ENCODE results near the gene NPAS2. TPM values are rescaled to one million over a fixed set of nuclear protein-coding genes. Genes with fewer than 3 reads are reported as not detected.

NPAS2 gene
- total RNA-seq, 1 donor from 2014 or later, result 11.0 TPM

DNA sequence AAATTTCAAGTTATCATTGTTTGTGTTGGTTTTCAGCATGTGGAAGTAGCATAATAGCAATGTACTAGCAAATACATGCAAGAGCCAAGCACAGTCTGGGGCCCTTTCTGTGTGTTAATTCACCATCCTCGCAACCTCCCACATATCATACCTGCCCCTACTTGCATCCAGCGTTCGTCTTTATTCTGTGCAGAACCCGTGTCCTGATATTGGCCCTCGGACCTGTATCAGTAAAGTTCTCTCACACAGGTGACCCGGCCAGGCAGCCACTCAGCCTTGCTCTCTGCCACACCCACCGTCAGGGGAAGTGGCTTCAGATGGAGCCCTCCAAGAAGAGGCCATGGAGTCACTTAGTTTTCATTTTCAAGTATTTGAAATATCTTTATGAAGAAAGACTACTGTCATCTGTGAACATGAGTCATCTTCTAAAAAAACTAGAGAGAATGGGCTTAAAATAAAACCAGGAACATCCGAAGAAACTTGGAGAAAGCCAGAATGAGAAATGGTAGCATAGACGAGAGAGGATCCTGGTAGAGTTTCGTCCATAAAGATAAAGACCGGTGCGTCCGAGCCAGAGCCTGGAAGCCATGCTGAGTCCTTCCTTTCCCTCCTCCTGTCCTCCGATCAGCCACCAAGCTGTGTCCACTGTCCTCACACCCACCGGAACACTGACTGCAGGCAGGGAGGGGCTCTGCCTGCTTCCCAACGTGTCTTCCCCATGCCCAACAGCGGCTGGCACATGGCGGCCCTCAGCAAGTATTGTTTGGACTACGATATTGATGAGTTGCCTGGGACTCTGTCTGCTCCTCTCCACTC is 124.9 kb downstream of the NPAS2 start:
- no peak for DNase-seq (ENCODE audit: low read depth)
- H3K4me3 ChIP-seq (ENCODE audit: low read depth, low read length), result no peak overlapping the region
- no peak for TF ChIP-seq CTCF (conservative IDR thresholded peaks at IDR 0.05; ENCODE audit: low read depth, low read length)

DNA sequence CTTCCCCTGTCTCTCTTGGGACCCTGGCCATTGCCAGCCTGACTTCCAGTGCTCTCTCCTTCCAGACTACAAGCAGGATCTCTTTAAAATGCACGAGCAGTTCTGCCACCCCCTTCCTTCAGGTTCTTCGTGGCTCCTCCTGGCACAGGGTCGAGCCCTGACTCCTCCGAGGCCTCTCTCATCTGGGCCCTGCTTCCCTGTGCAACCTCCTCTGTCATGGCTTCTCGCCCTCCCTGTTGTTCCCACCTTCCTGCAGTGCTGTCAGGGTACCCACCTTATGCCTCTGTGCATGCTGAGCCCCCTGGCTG is 125.4 kb downstream of the NPAS2 start:
- no peak overlapping the region for H3K4me3 ChIP-seq (ENCODE audit: low read depth, low read length)
- no peak for DNase-seq (ENCODE audit: low read depth)
- TF ChIP-seq CTCF (conservative IDR thresholded peaks at IDR 0.05; ENCODE audit: low read depth, low read length), result no peak

GRCh38 chr2:100945930-100946607 is 126.1 kb downstream of the NPAS2 start:
- DNase-seq (ENCODE audit: low read depth), result no peak
- no peak for TF ChIP-seq CTCF (conservative IDR thresholded peaks at IDR 0.05; ENCODE audit: low read depth, low read length)
- no peak overlapping the region for H3K4me3 ChIP-seq (ENCODE audit: low read depth, low read length)

DNA sequence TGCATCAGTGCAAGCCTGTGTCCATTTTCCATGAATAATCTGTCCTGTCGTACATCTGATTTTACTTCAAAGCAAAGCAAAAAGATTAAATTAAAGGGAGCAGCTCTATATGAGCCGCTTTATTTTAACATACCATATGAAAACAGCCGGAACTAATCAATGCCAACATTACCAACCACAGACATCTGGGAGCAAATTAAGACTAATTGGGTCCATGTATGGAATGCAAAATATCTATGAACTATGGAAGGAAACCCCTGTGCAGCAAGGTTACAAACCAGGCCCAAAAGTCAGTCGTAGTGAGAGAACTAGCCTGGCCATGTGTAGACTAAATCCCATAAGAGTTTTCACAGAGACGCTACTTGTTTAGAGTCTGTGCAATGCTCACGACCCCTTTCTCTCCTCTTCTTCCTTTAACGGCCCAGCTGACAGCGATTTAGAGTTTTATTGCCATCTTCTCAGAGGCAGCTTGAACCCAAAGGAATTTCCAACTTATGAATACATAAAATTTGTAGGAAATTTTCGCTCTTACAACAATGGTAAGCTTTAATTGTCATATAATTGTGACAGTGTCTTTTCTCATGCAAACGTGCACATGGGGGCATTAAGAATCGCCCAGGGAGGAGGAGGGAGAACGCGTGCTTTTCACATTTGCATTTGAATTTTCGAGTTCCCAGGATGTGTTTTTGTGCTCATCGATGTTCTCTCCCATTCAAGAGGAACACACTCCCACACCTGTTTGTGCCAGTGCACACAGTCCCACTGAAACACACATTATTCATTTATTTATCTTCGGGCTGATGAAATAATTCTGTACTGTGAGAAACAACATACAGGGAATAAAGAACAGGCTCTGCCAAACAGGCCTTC is 129.2 kb downstream of the NPAS2 start:
- no peak for TF ChIP-seq CTCF (conservative IDR thresholded peaks at IDR 0.05; ENCODE audit: low read depth, low read length)
- DNase-seq (ENCODE audit: low read depth), result no peak
- no peak overlapping the region for H3K4me3 ChIP-seq (ENCODE audit: low read depth, low read length)

DNA sequence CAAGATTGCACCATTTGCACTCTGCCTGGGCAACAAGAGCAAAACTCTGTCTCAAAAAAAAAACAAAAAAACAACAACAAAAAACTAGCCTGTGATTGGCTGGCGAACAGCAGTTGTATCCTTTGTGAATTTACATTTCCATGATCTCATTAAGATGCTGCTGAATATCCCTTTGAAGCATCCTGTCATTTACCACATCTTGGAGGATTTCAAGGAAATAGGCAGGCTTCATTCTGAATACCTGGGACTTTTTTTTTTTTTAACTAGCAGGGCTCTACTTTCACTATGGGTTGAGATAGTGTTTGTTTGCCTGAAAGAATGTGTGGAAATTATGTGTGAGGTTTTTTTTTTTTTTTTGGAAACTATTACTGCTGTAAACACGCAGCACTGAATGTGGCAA is 132.6 kb downstream of the NPAS2 start:
- TF ChIP-seq CTCF (conservative IDR thresholded peaks at IDR 0.05; ENCODE audit: low read depth, low read length), result no peak
- no peak for DNase-seq (ENCODE audit: low read depth)
- no peak overlapping the region for H3K4me3 ChIP-seq (ENCODE audit: low read depth, low read length)

DNA sequence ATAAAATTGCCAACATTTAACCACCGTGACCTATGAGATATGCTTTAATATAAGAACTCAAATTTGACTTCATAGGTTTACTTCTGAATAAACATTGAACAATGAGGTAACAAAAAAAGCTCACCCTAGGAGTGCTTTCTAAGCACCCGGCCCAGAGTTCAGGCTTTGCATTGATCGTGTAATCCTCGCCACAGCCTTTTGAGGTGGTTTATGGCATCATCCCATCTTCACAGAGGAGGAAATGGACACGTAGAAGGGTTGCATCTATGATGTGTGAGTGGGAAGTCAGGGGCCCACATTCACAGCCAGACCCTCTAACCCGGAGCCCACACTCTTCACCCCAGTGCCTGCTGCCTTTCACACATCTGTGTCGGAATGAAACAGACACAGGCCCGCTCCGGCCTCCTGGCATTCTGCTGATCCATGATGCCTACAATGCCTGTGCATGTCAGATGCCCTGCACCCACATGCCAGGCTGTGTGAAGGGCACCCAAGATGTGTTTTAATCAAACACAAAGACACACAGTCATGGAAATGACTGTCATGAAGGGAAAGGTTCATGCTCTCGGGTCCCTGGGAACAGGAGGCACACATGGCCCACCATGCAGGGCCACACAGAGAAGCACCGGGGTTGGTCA is 133.6 kb downstream of the NPAS2 start:
- TF ChIP-seq CTCF (conservative IDR thresholded peaks at IDR 0.05; ENCODE audit: low read depth, low read length), result no peak
- no peak overlapping the region for H3K4me3 ChIP-seq (ENCODE audit: low read depth, low read length)
- DNase-seq (ENCODE audit: low read depth), result no peak
